BE2C (cell line): Measurements from ENCODE around the gene TMEM39A. TPM values are rescaled to one million over a fixed set of nuclear protein-coding genes. Genes with fewer than 3 reads are reported as not detected.

Experiments
- DNase-seq: peaks from one replicate; pipeline ENCODE4 v3.0.0-alpha.2; 2020
- H3K27me3 ChIP-seq: fragments of 250-450 bp; sonication (Bioruptor Pico); 2 replicates; pipeline ENCODE4 v1.5.1; 2020; ENCODE audit warnings: mild to moderate bottlenecking
- H3K36me3 ChIP-seq: fragments of 250-450 bp; sonication (Bioruptor Pico); 2 replicates; pipeline ENCODE4 v1.5.1; 2020; ENCODE audit warnings: mild to moderate bottlenecking
- H3K4me1 ChIP-seq: fragments of 250-450 bp; sonication (Bioruptor Pico); 2 replicates; pipeline ENCODE4 v1.5.1; 2020
- H3K4me3 ChIP-seq: 2 replicates; pipeline ENCODE4 v1.5.1; 2011; ENCODE audit warnings: low read depth, low read length
- H3K9me3 ChIP-seq: fragments of 250-450 bp; sonication (Bioruptor Pico); 2 replicates; pipeline ENCODE4 v1.5.1; 2020
- CTCF ChIP-seq: IDR thresholded peaks from 2 replicates; pipeline ENCODE4 v1.5.1; 2012; ENCODE audit warnings: mild to moderate bottlenecking, low read depth, low read length
- polyA plus RNA-seq: library from polyadenylated mRNA; unstranded; fragments of >200 nt; gene quantifications from one replicate; pipeline ENCODE4 v1.2.1, GENCODE V29; 2012; ENCODE audit warnings: low read depth, missing spikeins; ENCODE audit not compliant: insufficient read length, insufficient read depth

The TMEM39A gene
- 44.3 TPM for polyA plus RNA-seq

GRCh38 chr3:119463171-119464169 lies at the start of gene TMEM39A:
TSS of gene TMEM39A (minus strand) at chr3:119463615. CDS start at chr3:119462074, 1,541 bp downstream.
- H3K4me1 ChIP-seq: peaks cover 4% of the 10 kb centered on the region
- H3K27me3 ChIP-seq: no peaks in the 10 kb centered on the region
- no peaks in the 10 kb centered on the region for H3K9me3 ChIP-seq
- H3K4me3 ChIP-seq: peak within 1 kb of the TSS; percentile 99
- peak; percentile 99 for DNase-seq
- TF ChIP-seq CTCF: 0 out of 2 replicates have a peak, but pooled peaks have one; percentile 4
- H3K36me3 ChIP-seq: peaks cover 29% of the 10 kb centered on the region

DNA sequence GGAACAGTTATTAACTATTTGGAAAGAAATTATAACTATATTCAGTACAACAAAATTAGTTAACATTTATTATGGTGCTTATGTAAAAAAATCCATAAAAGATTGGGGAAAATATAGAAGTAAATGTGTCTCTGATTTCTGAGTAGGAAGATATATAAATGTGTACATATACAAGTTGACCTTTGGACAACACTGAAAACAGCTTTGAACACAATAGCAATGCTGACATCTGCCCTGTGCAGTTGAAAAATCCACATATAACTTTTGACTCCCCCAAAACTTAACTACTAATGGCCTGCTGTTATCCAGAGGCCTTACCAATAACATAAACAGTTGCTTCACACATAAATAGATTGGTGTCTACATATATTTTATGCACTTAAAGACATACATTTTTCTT lies 47.3 kb upstream of the TMEM39A start:
- Histone ChIP-seq H3K36me3 (peaks cover 20% of the 10 kb centered on the region), H3K9me3 (no peaks in the 10 kb centered on the region), H3K27me3 (no peaks in the 10 kb centered on the region), H3K4me1 (no peaks in the 10 kb centered on the region), H3K4me3 (no peak overlapping the region)
- TF ChIP-seq CTCF: no peak
- DNase-seq: no peak

DNA sequence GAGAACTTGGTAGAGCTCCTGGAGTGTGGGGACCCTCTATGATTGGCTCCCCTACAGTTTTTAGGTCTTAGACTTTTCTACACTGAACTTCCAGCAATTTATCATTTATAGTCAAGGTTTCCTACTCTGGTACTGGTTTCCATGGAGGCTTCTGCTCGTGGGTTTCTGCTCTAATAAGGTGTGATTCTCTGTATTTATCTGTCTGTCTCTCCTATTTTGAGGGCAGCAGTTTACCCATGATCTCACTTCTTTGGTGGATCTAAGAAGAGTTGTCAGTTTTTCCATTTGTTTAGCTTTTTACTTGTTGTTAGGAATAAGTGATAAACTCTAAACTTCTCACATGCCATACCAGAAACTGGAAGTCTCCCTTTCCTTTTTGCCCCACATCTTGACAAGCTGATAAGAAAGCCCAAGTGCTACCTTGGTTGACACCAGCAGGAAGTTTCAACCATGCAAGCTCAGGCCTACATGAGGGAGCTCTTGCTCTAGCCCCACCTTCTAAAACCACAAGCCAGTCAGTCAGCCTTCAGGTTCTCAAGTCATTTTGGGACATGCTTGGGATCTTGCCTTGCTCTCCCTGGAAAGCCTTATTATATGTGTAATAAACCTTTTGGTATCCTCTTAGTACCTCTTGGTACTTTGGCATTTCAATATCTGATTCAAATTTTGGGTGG lies 44.9 kb upstream of the TMEM39A start:
- no peak for TF ChIP-seq CTCF

DNA sequence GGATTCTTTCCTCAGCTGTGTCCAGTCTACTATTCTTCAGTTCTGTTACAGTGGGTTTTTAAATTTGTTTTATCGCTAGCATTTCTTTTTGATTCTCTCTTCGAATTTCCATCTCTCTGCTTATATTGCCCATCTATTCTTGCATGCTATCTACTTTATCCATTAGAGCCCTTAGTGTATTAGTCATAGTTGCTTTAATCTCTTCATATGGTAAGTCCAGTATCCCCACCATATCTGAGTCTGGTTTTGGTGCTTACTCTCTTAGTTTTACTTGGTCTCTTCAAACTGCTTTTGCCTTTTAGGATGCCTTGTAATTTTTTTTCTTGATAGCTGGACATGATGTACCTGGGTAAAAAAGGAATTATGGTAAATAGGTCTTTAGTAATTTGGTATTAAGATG lies 44.0 kb upstream of the TMEM39A start:
- DNase-seq: no peak
- H3K36me3 ChIP-seq: peaks cover 33% of the 10 kb centered on the region

More for the DNA sequence above, 44.9 kb upstream of the TMEM39A start:
- Histone ChIP-seq H3K9me3 (no peaks in the 10 kb centered on the region), H3K27me3 (no peaks in the 10 kb centered on the region), H3K4me1 (no peaks in the 10 kb centered on the region), H3K4me3 (no peak overlapping the region), H3K36me3 (peaks cover 29% of the 10 kb centered on the region)
- DNase-seq: no peak

DNA sequence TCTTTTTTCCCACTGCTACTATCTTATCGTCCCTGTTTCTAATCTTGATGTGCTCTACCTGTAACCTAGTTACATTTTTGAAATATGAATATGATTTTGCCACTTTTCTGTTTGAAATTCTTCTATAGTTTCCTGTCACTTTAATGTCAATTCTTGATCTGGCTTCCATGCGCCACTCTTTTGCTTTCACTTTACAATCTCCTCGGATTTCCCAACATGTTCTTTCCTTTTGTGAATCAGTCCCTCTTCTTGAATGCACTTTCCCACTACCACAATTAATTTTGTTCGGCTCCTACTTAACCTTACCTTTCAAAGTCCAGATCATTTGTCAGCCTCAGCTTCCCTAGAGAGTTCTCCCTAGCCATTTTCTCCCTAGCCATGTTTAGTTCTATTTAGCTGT lies 43.2 kb upstream of the TMEM39A start:
- no peak for TF ChIP-seq CTCF
- DNase-seq: no peak
- H3K27me3 ChIP-seq: no peaks in the 10 kb centered on the region
- peaks cover 33% of the 10 kb centered on the region for H3K36me3 ChIP-seq
- no peaks in the 10 kb centered on the region for H3K4me1 ChIP-seq
- H3K9me3 ChIP-seq: no peaks in the 10 kb centered on the region
- H3K4me3 ChIP-seq: no peak overlapping the region

More for the DNA sequence above, 44.0 kb upstream of the TMEM39A start:
- Histone ChIP-seq H3K9me3 (no peaks in the 10 kb centered on the region), H3K4me1 (no peaks in the 10 kb centered on the region), H3K27me3 (no peaks in the 10 kb centered on the region), H3K4me3 (no peak overlapping the region)
- TF ChIP-seq CTCF: no peak
